Keratinocyte (primary cell): ENCODE results near the gene CNGA2. TPM values are rescaled to one million over a fixed set of nuclear protein-coding genes. Genes with fewer than 3 reads are reported as not detected.

ENCODE experiments used
- DNase-seq: peaks from one replicate; pipeline ENCODE4 v3.0.0-alpha.2; 2011; ENCODE audit warnings: low read depth, missing footprints, low spot score
- FAIRE-seq: peaks from 2 replicates; lab custom pipeline; 2011; peaks lifted over from hg19 to GRCh38; lab: Jason Lieb, UNC
- H2AFZ ChIP-seq: 2 replicates; pipeline ENCODE4 v1.6.0; 2012; ENCODE audit warnings: low read length, control low read depth, inconsistent platforms; ENCODE audit not compliant: control insufficient read depth
- H3K27ac ChIP-seq: 2 replicates; pipeline ENCODE4 v1.5.1; 2011; ENCODE audit warnings: low read length; ENCODE audit not compliant: control insufficient read depth, insufficient read depth
- H3K27me3 ChIP-seq: 3 replicates; pipeline ENCODE4 v1.6.0; 2011; ENCODE audit warnings: low read length; ENCODE audit not compliant: control insufficient read depth, insufficient read depth; ENCODE audit errors: extremely low read depth
- H3K36me3 ChIP-seq, 2 experiments: 2 replicates in 1 of 2; 3 replicates in 1 of 2; pipeline ENCODE4 v1.5.1; 2011; ENCODE audit warnings: low read length in 2 of 2, mild to moderate bottlenecking in 1 of 2; ENCODE audit not compliant: control insufficient read depth in 2 of 2, insufficient read depth in 2 of 2; ENCODE audit errors: extremely low read depth in 1 of 2
- H3K4me1 ChIP-seq: 3 replicates; pipeline ENCODE4 v1.5.1; 2011; ENCODE audit warnings: low read length; ENCODE audit not compliant: control insufficient read depth, insufficient read depth; ENCODE audit errors: extremely low read depth
- H3K4me2 ChIP-seq: 3 replicates; pipeline ENCODE4 v1.6.0; 2011; ENCODE audit warnings: low read depth, low read length; ENCODE audit not compliant: control insufficient read depth, insufficient read depth; ENCODE audit errors: extremely low read depth
- H3K4me3 ChIP-seq, 3 experiments: fragments of 200-600 bp in 1 of 3; sonication (generic) in 1 of 3; 2 replicates in 2 of 3; 3 replicates in 1 of 3; pipeline ENCODE4 v1.5.1; 2011 to 2016; ENCODE audit warnings: low read length in 3 of 3, mild to moderate bottlenecking in 3 of 3, control low read depth in 2 of 3, inconsistent platforms in 1 of 3, low read depth in 1 of 3, mixed read lengths in 1 of 3, mixed run types in 1 of 3, moderate library complexity in 1 of 3; ENCODE audit not compliant: control insufficient read depth in 2 of 3, insufficient read depth in 2 of 3; ENCODE audit errors: extremely low read depth in 1 of 3
- H3K79me2 ChIP-seq: 2 replicates; pipeline ENCODE4 v1.6.0; 2012; ENCODE audit warnings: low read length; ENCODE audit not compliant: control insufficient read depth, insufficient read depth
- H3K9ac ChIP-seq: 3 replicates; pipeline ENCODE4 v1.6.0; 2011; ENCODE audit warnings: low read length; ENCODE audit not compliant: control insufficient read depth, insufficient read depth; ENCODE audit errors: extremely low read depth
- H3K9me1 ChIP-seq: 3 replicates; pipeline ENCODE4 v1.6.0; 2011; ENCODE audit warnings: low read length; ENCODE audit not compliant: control insufficient read depth, insufficient read depth; ENCODE audit errors: extremely low read depth
- H3K9me3 ChIP-seq: 2 replicates; pipeline ENCODE4 v1.5.1; 2012; ENCODE audit warnings: low read depth, low read length; ENCODE audit not compliant: control insufficient read depth
- H4K20me1 ChIP-seq: 3 replicates; pipeline ENCODE4 v1.6.0; 2011; ENCODE audit warnings: low read length; ENCODE audit not compliant: control insufficient read depth, insufficient read depth; ENCODE audit errors: extremely low read depth
- EZH2 ChIP-seq: IDR thresholded peaks from one replicate; pipeline ENCODE4 v1.6.1; 2012; ENCODE audit warnings: inconsistent platforms, mild to moderate bottlenecking, low read length, moderate library complexity
- dilution Hi-C: fragments of 300-500 bp; cut with MboI; formaldehyde crosslinking; loops from one replicate; pipeline ENCODE4 v1.7.0; 2020; ENCODE audit warnings: low sequenced_read_pairs; ENCODE audit not compliant: extremely low pct_ligation_motif_present
- polyA plus RNA-seq, 5 experiments: library from polyadenylated mRNA; depleted of rRNA in 3 of 5; stranded (reverse) in 3 of 5; stranded (forward) in 1 of 5; unstranded in 1 of 5; fragments of >200 nt; gene quantifications; 1 replicate in 1 of 5; 2 replicates in 3 of 5; 3 replicates in 1 of 5; pipeline versions ENCODE4 v1.2.1 to v1.2.3, GENCODE V29; 2011 to 2012; ENCODE audit warnings: missing spikeins in 2 of 5, low read depth in 1 of 5, low replicate concordance in 1 of 5
- TF ChIP-seq, protein P1 (sequence below), 3 experiments: IDR thresholded peaks in 1 of 3; conservative IDR thresholded peaks in 1 of 3; optimal IDR thresholded peaks in 1 of 3; 2 replicates in 2 of 3; 3 replicates in 1 of 3; pipeline versions ENCODE3 to v1.5.1; 2011; ENCODE audit warnings: low read length in 3 of 3, mild to moderate bottlenecking in 3 of 3, moderate library complexity in 2 of 3, control low read depth in 1 of 3, inconsistent platforms in 1 of 3; ENCODE audit not compliant: insufficient read depth in 2 of 3; ENCODE audit errors: extremely low read depth in 1 of 3

The CNGA2 gene
- polyA plus RNA-seq, 1 donor (not counting 4 experiments of a cell fraction or from before 2014, with no cell fraction given), result not detected

- no peak overlapping the region for H3K4me3 ChIP-seq
- H3K27me3 ChIP-seq, result peaks cover 6% of the 10 kb centered on the region
- DNase-seq (no peak), FAIRE-seq (no peak)
- H3K9me3 ChIP-seq, result no peaks in the 10 kb centered on the region
- dilution Hi-C loops, result loop anchor here (25.0 kb wide), 1 partner anchor 902 kb away; the partner anchor contains the start of gene GABRQ
- no peak overlapping the region for H3K27ac ChIP-seq
- no peak overlapping the region for H3K4me2 ChIP-seq
- no peaks in the 10 kb centered on the region for H3K79me2 ChIP-seq
- no peaks in the 10 kb centered on the region for H3K36me3 ChIP-seq
- H4K20me1 ChIP-seq, result no peaks in the 10 kb centered on the region
- H3K9ac ChIP-seq, result no peak overlapping the region
- H3K4me1 ChIP-seq, result no peaks in the 10 kb centered on the region
- no peaks in the 10 kb centered on the region for H3K9me1 ChIP-seq
- no peak overlapping the region for H2AFZ ChIP-seq
- TF ChIP-seq, protein P1, sequence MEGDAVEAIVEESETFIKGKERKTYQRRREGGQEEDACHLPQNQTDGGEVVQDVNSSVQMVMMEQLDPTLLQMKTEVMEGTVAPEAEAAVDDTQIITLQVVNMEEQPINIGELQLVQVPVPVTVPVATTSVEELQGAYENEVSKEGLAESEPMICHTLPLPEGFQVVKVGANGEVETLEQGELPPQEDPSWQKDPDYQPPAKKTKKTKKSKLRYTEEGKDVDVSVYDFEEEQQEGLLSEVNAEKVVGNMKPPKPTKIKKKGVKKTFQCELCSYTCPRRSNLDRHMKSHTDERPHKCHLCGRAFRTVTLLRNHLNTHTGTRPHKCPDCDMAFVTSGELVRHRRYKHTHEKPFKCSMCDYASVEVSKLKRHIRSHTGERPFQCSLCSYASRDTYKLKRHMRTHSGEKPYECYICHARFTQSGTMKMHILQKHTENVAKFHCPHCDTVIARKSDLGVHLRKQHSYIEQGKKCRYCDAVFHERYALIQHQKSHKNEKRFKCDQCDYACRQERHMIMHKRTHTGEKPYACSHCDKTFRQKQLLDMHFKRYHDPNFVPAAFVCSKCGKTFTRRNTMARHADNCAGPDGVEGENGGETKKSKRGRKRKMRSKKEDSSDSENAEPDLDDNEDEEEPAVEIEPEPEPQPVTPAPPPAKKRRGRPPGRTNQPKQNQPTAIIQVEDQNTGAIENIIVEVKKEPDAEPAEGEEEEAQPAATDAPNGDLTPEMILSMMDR (optimal IDR thresholded peaks at IDR 0.05 in 1 of 3, IDR thresholded peaks at IDR 0.05 in 1 of 3, conservative IDR thresholded peaks at IDR 0.05 in 1 of 3; ENCODE audit: extremely low read depth in 1 of 3, insufficient read depth in 2 of 3, low read length in 3 of 3), result no peak
- TF ChIP-seq EZH2, result no peak
Observed at GRCh38 chrX:151735219-151735618, 673 bp downstream of the CNGA2 start.

DNA sequence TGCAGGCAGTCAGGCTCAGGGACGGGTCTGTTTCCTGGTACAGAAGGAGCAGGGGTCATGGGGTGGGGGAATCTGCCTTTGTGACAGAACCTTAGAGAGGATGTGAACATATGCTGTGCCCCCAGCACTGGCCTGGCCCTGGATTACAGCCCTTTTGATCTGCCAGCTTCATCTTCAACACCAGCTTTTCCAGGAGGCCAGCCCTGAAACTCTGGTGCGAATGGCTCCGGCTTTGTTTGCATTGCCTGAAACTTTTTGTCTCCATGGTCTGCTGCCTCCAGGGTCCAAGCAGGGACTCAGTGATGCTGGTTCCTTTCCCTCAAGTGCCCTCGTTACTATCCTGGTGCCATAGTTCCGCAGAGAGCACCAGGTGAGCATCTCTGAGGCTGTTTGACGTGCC, 2.1 kb downstream of the CNGA2 start:
- H3K9ac ChIP-seq, result no peak overlapping the region
- DNase-seq, result no peak
- H3K9me3 ChIP-seq, result no peaks in the 10 kb centered on the region
- no peak overlapping the region for H3K27ac ChIP-seq
- no peak overlapping the region for H2AFZ ChIP-seq
- no peaks in the 10 kb centered on the region for H3K9me1 ChIP-seq
- H3K79me2 ChIP-seq, result no peaks in the 10 kb centered on the region
- TF ChIP-seq EZH2, result no peak
- TF ChIP-seq, protein P1 (optimal IDR thresholded peaks at IDR 0.05 in 1 of 3, IDR thresholded peaks at IDR 0.05 in 1 of 3, conservative IDR thresholded peaks at IDR 0.05 in 1 of 3; ENCODE audit: extremely low read depth in 1 of 3, insufficient read depth in 2 of 3, low read length in 3 of 3), result no peak
- H3K4me2 ChIP-seq, result no peak overlapping the region
- dilution Hi-C loops, result loop anchor here (25.0 kb wide), 1 partner anchor 901 kb away; the partner anchor contains the start of gene GABRQ
- no peaks in the 10 kb centered on the region for H4K20me1 ChIP-seq
- H3K36me3 ChIP-seq, result no peaks in the 10 kb centered on the region
- H3K27me3 ChIP-seq, result peaks cover 6% of the 10 kb centered on the region
- no peak for FAIRE-seq
- no peak overlapping the region for H3K4me3 ChIP-seq
- no peaks in the 10 kb centered on the region for H3K4me1 ChIP-seq
